ENCODE data around the gene PNKD.

PNKD gene

DNA sequence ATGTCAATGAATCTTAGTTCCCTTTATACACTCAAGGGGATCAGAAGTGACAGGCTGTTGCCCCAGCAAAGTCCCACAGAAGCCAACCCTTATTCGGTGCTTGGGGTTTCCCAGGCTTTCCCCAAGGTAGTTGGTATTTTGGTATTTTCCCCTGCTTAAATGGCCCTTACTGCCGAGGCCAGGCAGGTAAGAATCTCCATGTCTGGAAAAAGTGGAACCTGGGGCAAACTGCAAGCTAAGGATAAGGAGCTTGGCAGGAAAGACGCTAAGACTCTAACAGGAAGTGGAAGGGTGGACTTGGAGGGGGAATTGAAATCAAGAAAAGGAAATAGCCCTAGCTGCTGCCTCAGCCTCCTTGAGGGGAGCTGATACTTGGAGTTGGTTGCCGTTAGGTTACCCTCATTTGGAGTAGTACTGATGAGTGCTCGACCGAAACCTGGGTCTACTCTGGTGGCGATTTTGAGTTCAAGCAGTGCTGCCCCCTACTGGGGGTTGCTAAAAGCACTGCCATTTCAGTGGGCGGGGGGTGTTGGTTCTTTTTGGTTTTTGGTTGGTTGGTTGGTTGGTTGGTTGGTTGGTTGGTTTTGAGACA, 12.8 kb upstream of the PNKD start:
- no peak for DNase-seq (ENCODE audit: low read depth)

GRCh38 chr2:218259099-218259961, 11.0 kb upstream of the PNKD start:
- peak; percentile 58 for DNase-seq (ENCODE audit: low read depth)

DNA sequence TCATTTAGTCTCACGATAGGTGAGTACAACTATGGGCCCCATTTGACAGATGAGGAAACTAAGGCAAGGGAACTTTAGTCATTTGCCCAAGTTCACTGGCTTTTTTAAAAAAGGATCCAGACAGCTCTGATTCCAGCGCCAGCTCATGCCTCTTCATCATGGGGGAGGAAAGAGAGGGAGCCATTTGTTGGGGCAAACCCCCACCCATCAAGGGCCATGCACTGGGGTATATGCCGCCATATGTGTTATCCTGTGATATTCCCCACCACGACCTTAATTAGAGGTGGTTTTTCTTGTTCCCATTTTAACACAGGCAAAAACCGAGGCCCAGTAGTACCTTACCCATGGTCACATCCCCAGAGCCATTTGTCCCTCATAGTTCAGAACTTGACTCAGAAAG, 10.2 kb upstream of the PNKD start:
- DNase-seq (ENCODE audit: low read depth) = no peak

GRCh38 chr2:218260742-218261422, 9.4 kb upstream of the PNKD start, which contains the start of gene GPBAR1:
TSS of gene GPBAR1 (plus strand) at chr2:218261015. CDS start at chr2:218262725, 1,710 bp downstream.
- no peak for DNase-seq (ENCODE audit: low read depth)

- no peak for DNase-seq (ENCODE audit: low read depth)
These were observed 8.7 kb upstream of the PNKD start for GRCh38 chr2:218261423-218262236.

DNA sequence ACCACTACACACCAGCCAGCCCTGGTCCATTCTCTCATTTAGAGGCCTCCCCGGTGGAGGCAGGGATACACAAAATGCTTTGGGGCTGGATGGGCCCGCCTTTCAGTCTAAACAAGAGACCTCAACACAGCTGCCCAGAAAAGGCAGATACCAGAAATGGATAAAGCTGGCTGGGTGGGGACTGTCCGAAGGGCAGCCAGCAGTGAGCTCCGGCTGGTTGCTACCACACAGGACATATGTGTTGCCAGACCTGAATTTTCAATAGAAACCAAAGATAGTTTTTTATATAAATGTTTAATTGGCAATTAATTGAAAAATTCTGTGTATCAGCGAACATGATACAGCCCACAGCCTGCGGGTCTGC, 8.1 kb upstream of the PNKD start:
- DNase-seq (ENCODE audit: low read depth) = no peak

- DNase-seq (ENCODE audit: low read depth) = no peak
These were observed 7.4 kb upstream of the PNKD start for GRCh38 chr2:218262631-218263586.

- no peak for DNase-seq (ENCODE audit: low read depth)
These were observed 6.3 kb upstream of the PNKD start for GRCh38 chr2:218263817-218264641.

GRCh38 chr2:218264773-218265561, 5.4 kb upstream of the PNKD start:
- no peak for DNase-seq (ENCODE audit: low read depth)

DNA sequence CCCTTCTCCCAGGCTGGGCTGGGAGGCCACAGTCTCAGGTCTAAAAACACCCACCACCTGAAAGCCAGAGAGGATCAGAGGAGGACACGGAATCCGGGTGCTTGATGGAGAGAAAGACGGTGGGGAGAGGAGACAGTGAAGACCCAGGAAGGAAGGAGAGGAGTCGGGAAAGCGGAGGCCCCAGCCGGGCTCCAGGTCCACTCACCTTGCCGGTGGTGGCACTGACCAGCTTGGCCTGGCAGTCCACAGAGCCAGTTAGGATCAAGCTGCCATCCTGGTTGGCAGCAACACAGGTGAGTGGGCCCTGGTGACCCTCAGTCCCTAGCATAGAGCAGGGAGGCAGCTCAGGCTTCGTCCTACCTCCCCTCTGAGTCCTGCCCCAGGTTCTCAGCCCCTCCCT, 4.7 kb upstream of the PNKD start:
- no peak for DNase-seq (ENCODE audit: low read depth)

DNA sequence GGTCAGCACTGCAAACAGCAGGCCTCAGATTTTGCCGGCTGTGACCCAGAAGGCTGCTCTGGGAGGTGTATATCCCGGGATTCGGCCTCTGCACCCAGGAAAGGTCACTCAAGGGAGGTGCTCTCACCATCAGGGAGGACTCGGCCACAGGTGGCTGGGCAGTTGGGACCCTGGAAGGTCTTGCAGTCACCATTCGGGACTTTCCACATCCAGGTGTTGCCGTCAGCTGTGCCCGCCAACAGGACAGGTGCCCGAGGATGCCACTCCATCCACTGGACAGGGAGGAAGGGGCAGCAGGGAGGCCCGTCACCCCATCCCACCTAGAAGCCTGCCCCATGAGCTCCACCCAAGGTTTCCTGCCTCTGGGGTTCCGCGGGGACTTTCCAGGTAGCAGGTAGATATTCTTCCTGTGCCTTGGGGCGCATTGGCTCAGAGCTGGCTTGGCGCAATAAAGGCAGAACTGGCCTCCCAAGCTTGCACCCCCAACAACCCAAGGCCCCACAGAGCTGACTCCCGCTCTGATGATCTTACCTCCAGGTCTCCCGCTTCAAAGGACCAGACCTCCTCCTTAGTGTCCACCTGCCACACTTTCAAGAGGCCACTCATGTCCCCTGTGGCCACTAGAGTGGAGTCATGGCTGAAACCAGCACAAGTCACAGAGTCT, 3.9 kb upstream of the PNKD start:
- DNase-seq (ENCODE audit: low read depth) = no peak

DNA sequence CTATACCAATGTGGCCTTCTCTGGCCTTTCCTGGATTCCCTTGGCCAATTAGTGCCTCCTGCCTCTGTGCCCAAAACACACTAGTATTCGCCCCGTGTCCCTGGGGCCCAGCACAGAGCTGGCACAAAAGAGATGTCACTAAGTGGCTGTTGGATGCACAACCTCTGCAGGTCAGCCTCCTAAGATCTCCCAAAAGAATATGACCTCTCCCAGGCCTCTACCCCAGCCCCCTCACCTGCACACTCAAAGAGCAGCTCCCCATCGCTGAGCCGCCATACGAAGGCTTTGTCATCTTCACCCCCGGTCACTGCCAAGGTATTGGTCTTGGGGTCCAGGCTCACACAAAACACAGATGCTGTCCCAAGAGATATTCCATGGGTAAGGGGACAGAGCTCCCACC, 3.1 kb upstream of the PNKD start:
- DNase-seq (ENCODE audit: low read depth) = no peak

DNA sequence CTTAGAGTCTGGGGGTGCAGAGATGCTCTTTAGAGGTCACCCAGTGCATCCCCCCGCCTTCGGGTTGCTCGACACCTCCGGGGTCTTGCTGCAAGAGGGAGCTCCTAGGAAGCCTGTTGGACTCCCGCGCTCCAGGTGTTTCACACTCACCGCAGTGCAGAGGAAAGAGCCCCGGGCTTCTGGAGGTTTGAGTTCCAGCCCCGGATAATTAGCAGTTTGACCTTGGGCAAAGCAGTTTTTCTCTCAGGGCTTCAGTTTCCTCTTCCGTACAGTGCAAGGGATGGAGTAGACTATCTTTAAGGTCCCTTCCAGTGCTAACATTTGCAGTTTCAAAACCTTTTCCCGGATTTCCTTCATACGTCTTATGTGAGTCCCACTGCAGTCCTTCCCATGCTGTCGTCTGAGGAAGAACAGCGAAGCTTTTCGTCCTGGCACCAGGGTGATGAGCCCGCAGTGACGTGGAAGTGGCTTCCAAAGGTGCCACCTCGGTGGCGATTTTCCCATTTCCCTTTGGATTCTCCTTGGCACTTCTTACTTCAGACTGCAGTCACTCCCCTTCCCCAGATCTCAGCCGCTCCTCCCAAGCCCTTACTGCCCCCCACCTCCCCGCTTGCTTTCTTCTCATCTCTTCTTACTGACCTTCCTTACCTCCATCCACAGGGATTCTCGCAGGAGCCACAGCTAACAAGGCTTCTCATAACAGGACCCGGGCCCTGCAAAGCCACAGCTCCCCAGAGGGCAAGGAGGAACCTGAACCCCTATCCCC, 585 bp downstream of the PNKD start:
- no peak for DNase-seq (ENCODE audit: low read depth)

- no peak for DNase-seq (ENCODE audit: low read depth)
These were observed 1.1 kb downstream of the PNKD start for GRCh38 chr2:218271487-218271797.

DNA sequence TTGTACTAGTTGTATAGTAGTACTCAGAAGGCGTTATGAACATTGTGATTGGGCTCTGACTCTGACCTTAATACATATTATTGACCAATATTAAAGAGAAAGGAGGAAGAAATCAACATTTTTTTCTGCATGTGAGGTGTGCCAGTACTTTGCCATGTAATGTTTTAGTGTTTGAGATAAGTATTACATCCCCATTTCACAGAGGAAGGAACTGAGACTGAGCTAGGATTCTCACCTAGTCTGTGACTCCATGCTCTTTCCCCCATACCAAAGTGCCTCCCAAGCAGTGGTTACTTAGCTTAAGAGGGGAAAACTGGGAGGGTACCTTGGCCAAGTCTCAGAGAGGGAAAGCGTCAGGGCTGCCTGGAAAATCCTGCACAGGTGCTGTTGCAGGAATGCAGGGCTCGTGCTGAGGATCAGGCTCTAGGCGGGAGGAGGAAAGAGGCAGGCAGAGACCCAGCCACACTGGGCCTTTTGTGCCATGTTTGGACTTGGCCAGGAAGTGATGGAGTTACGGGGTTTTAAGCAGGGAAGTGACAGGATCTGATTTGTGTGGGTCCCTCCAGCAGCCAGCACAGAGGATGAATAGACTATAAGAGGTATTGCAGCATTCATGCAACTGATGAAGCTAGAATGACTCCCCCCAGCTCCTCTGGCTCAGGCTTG, 1.7 kb downstream of the PNKD start:
- no peak for DNase-seq (ENCODE audit: low read depth)

DNA sequence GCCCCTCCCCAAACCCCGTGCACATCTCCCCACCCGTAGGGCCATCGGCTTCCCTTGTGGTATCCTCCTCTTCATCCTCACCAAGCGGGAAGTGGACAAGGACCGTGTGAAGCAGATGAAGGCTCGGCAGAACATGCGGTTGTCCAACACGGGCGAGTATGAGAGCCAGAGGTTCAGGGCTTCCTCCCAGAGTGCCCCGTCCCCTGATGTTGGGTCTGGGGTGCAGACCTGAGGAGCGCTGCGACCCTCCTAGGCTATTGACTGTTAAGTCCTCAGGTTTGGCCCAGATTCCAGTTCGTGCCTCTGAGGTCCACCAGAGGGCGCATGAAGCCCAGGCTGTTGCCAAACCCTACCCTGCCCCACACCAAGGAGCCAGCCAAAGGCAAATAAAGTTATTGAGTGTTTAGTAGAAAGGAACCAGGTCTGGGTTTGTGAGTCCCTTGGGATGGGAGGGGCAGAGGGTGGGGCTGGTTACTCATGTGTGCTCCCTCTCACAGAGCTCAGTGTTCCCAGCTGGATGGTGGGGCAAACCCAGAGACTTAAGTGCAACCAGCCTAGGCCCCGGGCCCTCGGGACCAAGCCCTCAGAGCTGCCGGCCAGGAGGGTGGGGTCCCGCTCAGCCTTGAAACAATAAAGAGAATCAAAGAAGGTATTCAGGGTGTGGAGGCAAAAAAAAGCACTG, 2.4 kb downstream of the PNKD start:
- DNase-seq (ENCODE audit: low read depth) = peak; percentile 55

Measured in non-pigmented ciliary epithelial cell (primary cell).